Middle frontal gyrus (tissue), 1 donor: ENCODE results near the gene NCK2.

ENCODE experiments used
- DNase-seq: peaks from one replicate; pipeline ENCODE4 v3.0.0-alpha.2; 2015; ENCODE audit warnings: low spot score; ENCODE audit errors: extremely low spot score

The NCK2 gene

GRCh38 chr2:105809723-105810122 lies 65.0 kb downstream of the NCK2 start:
- no peak for DNase-seq

GRCh38 chr2:105812180-105813044 lies 67.7 kb downstream of the NCK2 start:
- no peak for DNase-seq

GRCh38 chr2:105813045-105813315 lies 68.3 kb downstream of the NCK2 start:
- DNase-seq, result no peak

- no peak for DNase-seq
These were observed 68.7 kb downstream of the NCK2 start for GRCh38 chr2:105813405-105813804.

GRCh38 chr2:105814291-105814940 lies 69.7 kb downstream of the NCK2 start:
- DNase-seq, result no peak

- DNase-seq, result no peak
These were observed 70.7 kb downstream of the NCK2 start for GRCh38 chr2:105815401-105815800.

- DNase-seq, result no peak
These were observed 75.4 kb downstream of the NCK2 start for GRCh38 chr2:105820151-105820550.

GRCh38 chr2:105820691-105821090 lies 76.0 kb downstream of the NCK2 start:
- DNase-seq, result no peak

GRCh38 chr2:105821428-105822125 lies 76.9 kb downstream of the NCK2 start:
- no peak for DNase-seq

GRCh38 chr2:105822186-105822585 lies 77.5 kb downstream of the NCK2 start:
- DNase-seq, result no peak

GRCh38 chr2:105824446-105824845 lies 79.7 kb downstream of the NCK2 start:
- no peak for DNase-seq

- no peak for DNase-seq
These were observed 82.8 kb downstream of the NCK2 start for GRCh38 chr2:105827351-105828096.

GRCh38 chr2:105828558-105828957 lies 83.8 kb downstream of the NCK2 start:
- no peak for DNase-seq

GRCh38 chr2:105834931-105835330 lies 90.2 kb downstream of the NCK2 start:
- no peak for DNase-seq

GRCh38 chr2:105836341-105836740 lies 91.6 kb downstream of the NCK2 start:
- DNase-seq, result no peak

- no peak for DNase-seq
These were observed 92.4 kb downstream of the NCK2 start for GRCh38 chr2:105836840-105837692.

GRCh38 chr2:105839793-105840192 lies 95.1 kb downstream of the NCK2 start:
- DNase-seq, result no peak

GRCh38 chr2:105840933-105841332 lies 96.2 kb downstream of the NCK2 start:
- DNase-seq, result no peak

- no peak for DNase-seq
These were observed 96.8 kb downstream of the NCK2 start for GRCh38 chr2:105841551-105841950.

GRCh38 chr2:105842555-105842954 lies 97.8 kb downstream of the NCK2 start:
- no peak for DNase-seq
